VCaP (cell line): Measurements from ENCODE around the gene MCOLN1.
A peak's percentile ranks its signal among the peaks of the same experiment; 100 is the strongest.

Source experiments
- H3K27ac ChIP-seq: fragments of 450-650 bp; 2 replicates; pipeline ENCODE4 v1.5.1; 2017
- TF ChIP-seq, protein P1 (sequence below): fragments of 450-650 bp; conservative IDR thresholded peaks from 2 replicates; pipeline ENCODE4 v1.5.1; 2017; ENCODE audit warnings: mild to moderate bottlenecking, moderate library complexity

The MCOLN1 gene

DNA sequence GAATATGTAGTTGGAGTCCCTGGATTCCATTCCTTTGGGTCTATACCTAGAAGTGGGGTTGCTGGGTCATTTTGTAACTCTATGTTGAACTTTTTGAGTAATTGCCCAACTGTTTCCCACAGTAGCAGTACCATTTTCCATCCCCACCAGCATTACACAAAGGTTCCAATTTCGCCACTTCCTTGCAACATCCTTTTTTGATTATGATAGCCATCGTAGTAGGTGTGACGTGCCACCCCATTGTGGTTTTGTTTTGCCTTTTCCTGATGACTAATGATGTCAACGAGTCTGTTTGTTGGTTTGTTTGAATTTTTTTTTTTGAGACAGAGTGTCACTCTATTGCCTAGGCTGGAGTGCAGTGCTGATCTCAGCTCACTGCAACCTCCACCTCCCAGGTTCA lies 30.3 kb upstream of the MCOLN1 start:
- TF ChIP-seq, protein P1, sequence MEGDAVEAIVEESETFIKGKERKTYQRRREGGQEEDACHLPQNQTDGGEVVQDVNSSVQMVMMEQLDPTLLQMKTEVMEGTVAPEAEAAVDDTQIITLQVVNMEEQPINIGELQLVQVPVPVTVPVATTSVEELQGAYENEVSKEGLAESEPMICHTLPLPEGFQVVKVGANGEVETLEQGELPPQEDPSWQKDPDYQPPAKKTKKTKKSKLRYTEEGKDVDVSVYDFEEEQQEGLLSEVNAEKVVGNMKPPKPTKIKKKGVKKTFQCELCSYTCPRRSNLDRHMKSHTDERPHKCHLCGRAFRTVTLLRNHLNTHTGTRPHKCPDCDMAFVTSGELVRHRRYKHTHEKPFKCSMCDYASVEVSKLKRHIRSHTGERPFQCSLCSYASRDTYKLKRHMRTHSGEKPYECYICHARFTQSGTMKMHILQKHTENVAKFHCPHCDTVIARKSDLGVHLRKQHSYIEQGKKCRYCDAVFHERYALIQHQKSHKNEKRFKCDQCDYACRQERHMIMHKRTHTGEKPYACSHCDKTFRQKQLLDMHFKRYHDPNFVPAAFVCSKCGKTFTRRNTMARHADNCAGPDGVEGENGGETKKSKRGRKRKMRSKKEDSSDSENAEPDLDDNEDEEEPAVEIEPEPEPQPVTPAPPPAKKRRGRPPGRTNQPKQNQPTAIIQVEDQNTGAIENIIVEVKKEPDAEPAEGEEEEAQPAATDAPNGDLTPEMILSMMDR: no peak
- H3K27ac ChIP-seq: no peak overlapping the region

- TF ChIP-seq, protein P1: no peak
Observed at GRCh38 chr19:7492558-7492957, 29.9 kb upstream of the MCOLN1 start.

GRCh38 chr19:7494416-7495098 lies 27.9 kb upstream of the MCOLN1 start:
- TF ChIP-seq, protein P1: no peak

More at GRCh38 chr19:7492558-7492957, 29.9 kb upstream of the MCOLN1 start:
- H3K27ac ChIP-seq: no peak overlapping the region

DNA sequence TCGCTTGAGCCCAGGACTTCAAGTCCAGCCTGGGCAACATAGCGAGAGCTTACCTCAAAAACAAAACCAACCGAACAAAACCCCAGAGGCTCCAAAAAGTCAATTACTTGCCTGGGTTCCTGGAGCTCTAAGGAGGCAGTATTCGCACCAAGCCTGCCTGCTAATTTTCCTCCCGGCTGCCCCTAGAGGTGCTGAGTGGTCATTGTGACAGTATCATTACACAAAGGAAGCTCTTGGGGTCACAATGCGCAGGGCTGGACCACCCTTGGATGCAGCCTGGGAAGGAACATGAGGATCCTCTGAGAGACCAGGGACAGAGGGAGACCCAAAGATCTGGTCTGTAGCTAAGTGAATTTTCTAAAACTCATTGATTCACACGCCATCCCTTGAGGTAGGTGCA lies 25.1 kb upstream of the MCOLN1 start:
- H3K27ac ChIP-seq: no peak overlapping the region
- TF ChIP-seq, protein P1: peak; percentile 43

More at GRCh38 chr19:7494416-7495098, 27.9 kb upstream of the MCOLN1 start:
- H3K27ac ChIP-seq: no peak overlapping the region

DNA sequence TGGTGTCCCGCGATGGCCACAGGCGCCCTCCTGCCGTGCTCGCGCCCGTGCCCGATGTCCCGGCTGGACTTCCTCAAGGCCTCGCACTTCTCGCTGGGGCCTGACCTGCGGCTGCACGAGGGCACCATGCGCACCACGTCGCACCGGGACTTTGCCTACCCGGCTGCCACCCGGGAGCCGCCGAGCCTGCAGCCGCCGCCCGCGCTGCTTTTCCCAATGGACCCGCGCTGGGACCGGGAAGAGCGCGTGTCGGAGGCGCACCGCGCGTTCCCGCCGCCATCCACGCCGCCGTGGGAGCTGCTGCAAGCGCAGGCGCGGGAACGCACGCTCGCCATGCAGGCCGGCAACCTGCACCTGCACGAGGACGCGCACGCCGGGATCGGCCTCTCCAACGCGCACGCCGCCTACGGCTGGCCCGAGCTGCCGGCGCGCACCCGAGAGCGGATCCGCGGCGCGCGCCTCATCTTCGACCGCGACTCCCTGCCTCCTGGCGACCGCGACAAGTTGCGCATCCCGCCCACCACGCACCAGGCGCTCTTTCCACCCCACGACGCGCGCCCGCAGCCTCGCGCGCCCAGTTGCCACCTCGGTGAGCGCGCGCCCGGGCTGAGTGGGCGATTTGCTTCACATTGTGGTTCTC lies 21.5 kb upstream of the MCOLN1 start:
- H3K27ac ChIP-seq: peak overlapping the region; percentile 31; the same call in 1 of the 2 replicates
- TF ChIP-seq, protein P1: no peak; the same call in 1 of the 2 replicates

GRCh38 chr19:7502552-7502951 lies 19.9 kb upstream of the MCOLN1 start:
- TF ChIP-seq, protein P1: no peak

GRCh38 chr19:7504684-7505083 lies 17.7 kb upstream of the MCOLN1 start:
- H3K27ac ChIP-seq: peak overlapping the region; percentile 59; the same call in 1 of the 2 replicates
- TF ChIP-seq, protein P1: no peak

More at GRCh38 chr19:7502552-7502951, 19.9 kb upstream of the MCOLN1 start:
- no peak overlapping the region for H3K27ac ChIP-seq
